HG03469 (cell line): Measurements from ENCODE around the gene PIF1.

Experiments used
- ATAC-seq: cut with Tn5 transposase; IDR thresholded peaks from one replicate; pipeline ENCODE4 v1.9.1; 2021; ENCODE audit warnings: mild to moderate bottlenecking, moderate library complexity, moderate number of reproducible peaks; ENCODE audit not compliant: unreplicated experiment

PIF1 gene

DNA sequence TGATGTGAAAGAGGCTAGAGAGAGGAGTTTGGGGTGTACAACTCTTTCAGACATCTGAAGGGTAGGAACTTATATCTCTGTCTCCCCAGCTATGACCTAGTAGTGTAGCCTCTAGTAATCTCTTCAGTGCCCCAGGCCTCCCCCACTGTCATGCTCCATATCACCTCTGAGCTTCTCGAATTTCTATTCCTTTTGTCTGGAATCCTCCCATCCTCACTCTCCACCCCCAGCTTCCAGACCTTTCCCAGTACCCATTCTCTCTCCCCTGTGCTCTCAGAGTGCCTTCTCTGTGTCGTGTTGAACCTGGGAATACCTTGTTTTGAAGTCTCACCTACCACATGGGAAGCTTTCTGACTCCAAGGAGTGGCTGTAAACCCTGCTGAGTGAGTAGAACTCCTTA, 46.4 kb downstream of the PIF1 start:
- no peak for ATAC-seq

DNA sequence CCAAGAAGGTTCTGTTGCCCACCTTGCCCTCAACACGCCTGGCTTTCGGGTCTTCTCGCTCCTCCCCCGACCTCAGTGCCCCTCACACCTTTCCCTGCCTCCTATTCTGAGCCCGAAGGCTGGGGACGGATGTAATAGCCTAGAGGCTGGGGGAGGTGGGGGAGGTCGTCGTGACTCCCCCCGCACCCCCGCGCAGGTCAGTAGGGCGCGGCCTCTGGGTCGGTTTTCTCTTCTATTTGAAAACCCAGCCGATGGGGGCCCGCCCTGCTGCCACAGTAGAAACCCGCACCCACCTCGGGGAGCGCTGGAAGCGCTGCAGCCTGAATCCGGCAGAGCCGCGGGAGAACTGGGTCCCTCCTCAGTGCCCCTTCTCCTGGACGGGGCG, 49.1 kb downstream of the PIF1 start:
- no peak for ATAC-seq

DNA sequence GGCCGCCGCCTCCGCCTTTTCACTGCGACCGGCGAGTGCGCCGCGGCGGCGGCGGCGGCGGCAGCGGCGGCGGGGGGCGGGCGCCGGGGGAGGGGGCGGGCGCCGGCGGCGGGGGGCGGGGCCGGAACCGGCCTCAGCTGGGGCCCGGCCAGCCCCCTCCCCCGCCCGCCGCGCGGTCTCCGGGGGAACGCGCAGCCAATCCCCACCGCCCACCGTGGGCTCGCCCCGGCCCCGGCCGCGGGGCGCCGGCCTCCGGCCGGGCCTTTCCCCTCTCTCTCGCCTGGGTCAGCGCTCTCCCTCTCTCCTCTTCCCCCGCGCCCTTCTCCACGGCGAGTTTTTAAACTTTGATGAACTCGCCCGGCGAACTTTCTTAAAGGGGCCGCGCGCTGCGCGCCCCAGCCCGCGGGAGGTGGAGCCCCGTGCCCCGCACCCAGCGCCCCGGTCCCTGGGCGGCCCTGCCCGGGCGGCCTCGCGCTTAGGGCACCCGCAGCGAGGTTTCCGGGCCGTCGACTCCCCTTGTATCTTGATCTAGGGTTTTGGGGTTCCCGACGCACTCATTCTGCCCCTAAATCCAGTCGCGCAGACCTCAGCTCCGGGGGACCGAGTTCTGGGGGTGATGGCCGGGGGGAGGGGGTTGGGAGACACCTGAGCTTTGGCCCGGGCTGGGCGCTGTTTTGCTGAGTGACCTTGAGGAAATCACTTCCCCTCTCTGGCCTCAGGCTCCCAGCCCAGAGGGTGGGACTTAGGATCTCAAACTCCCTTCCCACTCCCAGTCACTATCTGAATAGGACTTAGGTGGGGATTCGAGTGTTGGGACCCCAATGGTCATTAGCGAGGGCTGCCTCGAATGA, 49.7 kb downstream of the PIF1 start, which contains the start of gene RBPMS2:
Gene RBPMS2, minus strand, starts transcription at position 39 of the 851 bp plus-strand sequence. CDS start 270 bp downstream, outside the sequence.
- ATAC-seq = no peak

DNA sequence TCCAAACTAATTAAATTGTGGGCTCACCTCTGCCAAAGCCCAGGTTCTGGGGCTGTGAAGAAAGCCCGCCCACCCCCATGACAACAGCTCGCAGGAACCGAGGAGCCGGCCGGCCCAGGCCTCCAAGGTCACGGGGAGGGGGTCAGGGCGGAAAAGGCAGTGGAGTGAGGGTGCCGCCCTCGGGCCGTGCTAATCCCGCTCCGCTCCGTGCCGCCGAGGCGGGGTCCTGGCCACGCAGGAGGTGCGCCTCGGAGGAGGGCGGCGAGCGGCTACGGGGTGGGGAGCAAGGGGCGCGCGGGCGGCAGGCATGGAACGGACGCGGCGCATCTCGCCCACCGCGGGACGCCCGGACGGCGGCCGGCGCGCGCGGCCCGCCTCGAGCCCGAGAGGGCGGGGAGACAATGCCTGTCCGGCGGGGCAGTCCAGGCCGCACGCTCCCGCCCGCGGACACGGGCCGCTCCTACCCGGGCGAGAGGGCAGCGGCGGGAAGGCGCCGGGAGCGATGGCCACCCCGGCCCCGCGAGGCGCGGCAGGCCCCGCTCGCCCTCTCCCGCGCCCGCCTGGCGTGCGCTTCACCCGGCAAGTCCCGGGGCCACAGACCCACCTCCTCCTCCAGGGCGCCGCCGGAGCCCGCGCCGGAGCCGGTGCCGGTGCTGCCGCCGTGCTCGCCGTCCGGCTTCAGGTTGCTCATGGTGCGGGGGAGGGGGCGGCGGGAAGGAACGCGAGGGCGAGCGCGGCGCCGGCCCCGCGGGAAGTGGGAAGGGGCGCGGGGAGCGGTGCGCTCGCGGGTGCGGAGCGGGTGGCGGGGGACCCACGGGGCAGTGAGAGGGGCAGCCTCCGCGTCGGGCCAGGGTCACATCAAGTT, 50.6 kb downstream of the PIF1 start:
- ATAC-seq = no peak

DNA sequence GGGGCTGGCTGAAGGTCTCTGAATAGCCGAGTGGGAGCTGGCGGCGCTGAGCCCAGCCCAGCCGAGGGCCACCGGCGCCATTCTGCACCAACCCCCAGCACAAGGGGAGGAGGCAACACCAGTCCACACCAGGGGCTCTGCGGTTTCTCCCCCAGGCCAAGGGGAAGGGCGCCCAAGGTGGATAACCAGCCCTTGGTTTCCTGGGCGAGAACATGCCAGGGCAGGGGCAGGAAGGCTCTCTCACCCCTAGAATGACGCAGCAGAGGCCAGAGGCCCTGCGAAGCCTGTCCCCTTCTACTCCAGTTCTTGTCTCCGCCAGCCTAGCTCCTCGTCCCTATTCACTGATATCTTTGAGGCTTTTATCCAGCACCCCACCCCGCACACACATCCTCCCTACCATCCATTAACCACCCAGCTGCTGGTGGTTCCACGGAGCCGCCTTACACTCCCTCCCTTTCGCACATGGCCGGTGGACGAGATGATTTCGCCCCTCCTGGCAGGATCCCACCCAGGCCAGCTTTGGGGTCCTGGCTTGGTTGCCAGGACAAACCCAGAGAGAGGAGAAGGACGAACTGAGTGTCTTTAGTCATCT, 51.3 kb downstream of the PIF1 start:
- no peak for ATAC-seq

DNA sequence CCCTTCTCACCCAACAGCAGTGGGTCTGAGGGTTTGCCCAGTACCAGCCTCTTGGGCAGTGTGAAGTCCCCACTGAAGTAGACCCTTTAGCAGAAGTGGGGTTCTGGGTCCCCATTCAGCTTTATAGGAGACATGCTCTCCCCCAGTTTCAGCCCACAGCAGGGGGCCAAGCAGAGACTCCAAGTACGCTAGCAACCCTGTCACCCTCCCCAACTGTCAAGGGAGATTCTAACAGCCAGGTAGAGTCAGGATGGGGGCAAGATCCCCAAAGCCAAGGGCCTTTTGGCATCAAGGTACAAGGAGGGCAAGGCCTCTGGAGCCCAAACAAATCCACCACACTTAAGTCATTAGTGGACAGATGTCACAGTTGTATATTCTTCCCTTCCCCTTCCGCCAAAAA, 51.8 kb downstream of the PIF1 start:
- no peak for ATAC-seq

DNA sequence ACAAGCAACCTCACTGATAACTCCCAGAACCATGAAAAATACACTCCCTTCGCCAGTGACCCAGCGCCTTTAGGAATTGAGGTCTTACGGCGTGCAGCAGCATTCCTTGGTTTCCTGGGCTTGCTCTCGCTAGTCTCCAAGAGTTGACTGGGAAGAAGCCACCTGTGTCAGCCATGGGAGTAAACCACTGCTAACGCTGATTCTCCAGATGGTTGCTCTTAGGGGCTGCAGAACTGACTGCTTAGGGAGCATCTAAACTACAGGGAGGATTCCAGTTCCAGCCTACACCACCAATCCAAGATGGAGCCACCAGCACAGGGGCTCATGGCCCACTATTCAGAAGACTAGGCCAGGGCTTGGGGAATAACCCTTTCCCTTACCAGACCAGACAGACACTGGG, 52.5 kb downstream of the PIF1 start:
- ATAC-seq = no peak

DNA sequence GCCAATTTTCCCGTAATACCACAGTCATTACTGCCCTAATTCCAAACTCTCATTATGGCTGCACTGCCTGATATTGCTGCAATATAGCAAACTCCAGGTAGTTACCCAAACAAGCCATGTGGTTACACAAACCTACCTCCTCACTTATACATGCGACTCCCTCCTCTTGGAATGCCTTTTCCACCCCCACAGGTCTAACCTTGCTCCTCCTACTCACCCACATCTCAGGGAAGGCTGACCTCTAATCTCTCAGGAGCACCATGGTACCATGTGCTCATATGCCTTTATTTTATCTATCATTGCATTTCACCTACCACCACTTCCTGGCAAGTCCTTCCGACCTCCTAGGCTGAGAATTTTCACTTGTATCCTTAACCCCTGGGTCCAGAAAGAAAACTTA, 53.0 kb downstream of the PIF1 start:
- ATAC-seq = no peak

DNA sequence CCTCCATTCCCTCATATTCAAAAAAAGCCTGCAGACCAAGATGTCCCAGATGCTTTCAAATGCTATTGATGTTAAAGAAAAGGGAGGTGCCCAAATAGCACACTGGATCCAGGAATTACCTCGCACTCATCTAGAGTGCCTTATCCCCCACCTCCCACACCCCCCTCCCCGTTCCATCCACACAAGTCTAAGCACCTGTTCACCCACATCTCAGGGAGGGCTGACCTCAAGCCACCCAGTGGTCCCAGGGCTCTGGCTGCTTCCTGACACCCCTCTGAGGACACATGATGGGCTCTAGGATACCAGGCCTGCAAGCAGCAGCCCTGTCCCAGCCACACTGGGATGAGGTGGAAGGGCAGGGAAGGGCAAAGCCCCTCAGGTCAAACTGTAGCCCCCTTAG, 54.8 kb downstream of the PIF1 start:
- no peak for ATAC-seq

DNA sequence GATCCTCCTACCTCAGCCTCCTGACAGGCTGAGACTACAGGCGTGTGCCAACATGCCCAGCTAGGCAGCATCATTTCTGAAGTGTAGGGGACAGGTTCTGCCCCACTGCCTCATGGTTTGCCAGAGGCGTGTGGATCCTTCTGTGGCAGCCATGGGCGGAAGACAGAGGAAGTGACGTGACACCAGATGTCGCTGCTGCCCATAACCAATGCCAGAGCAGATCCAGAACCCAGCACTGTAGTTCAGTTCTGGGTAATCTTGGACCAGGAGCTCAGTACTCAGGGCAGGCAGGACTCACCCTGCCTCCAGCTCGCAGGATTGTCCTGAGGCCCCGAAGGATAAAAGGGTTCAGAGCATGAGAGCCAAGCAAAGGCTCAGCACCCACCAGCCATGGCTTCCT, 58.2 kb downstream of the PIF1 start:
- ATAC-seq = no peak

DNA sequence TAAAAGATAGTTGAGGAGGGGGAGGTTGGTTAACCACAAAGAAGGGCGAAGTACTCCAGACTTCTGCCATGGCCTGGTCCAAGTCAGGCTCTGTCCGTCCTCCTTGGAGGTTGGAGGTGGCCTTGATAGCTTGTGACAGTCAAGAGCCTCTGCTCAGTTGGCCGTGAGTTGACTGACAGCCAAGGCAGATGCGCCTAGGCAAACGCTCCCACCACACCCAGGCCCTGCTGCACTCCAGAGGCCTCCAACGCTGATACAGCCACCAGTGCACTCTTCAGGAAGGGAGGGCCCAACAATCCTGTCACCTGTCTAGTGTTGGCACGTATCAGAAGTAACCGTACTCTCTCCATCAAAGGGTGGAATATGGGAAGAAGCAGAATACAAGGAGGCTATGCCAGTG, 59.4 kb downstream of the PIF1 start:
- ATAC-seq = no peak
